Keratinocyte (primary cell): ENCODE data around the gene MIEN1.

Experiments
- EZH2 ChIP-seq: IDR thresholded peaks from one replicate; pipeline ENCODE4 v1.6.1; 2012; ENCODE audit warnings: inconsistent platforms, mild to moderate bottlenecking, low read length, moderate library complexity
- TF ChIP-seq, protein P1 (sequence below), 3 experiments: IDR thresholded peaks in 1 of 3; conservative IDR thresholded peaks in 1 of 3; optimal IDR thresholded peaks in 1 of 3; 2 replicates in 2 of 3; 3 replicates in 1 of 3; pipeline versions ENCODE3 to v1.5.1; 2011; ENCODE audit warnings: low read length in 3 of 3, mild to moderate bottlenecking in 3 of 3, moderate library complexity in 2 of 3, control low read depth in 1 of 3, inconsistent platforms in 1 of 3; ENCODE audit not compliant: insufficient read depth in 2 of 3; ENCODE audit errors: extremely low read depth in 1 of 3

DNA sequence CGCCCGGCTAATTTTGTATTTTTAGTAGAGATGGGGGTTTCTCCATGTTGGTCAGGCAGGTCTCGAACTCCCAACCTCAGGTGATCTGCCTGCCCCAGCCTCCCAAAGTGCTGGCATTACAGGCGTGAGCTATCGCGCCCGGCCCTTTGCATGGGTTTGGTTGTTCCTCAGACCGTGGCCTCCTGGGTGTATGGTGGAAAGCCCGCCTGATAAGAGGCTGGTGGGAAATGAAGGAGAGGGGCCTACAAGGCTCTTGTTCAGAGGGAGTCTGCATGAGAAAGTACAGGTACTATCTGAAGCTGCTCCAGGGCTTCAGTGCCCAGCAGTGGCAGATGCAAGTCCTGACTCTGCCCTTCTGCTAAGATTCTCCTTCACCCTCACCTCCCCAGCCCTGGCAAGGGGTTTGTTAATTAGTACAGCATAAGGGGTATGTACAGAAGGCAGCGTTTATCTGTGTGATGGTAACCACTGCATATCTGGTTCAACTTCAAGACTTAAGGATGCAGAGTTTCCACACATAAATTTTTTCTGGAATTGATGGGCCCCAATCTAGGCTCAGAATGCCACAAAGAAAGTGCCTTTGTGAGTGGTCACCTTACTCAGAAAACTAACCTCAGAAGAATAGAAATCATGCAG is 31.6 kb upstream of the MIEN1 start:
- TF ChIP-seq, protein P1, sequence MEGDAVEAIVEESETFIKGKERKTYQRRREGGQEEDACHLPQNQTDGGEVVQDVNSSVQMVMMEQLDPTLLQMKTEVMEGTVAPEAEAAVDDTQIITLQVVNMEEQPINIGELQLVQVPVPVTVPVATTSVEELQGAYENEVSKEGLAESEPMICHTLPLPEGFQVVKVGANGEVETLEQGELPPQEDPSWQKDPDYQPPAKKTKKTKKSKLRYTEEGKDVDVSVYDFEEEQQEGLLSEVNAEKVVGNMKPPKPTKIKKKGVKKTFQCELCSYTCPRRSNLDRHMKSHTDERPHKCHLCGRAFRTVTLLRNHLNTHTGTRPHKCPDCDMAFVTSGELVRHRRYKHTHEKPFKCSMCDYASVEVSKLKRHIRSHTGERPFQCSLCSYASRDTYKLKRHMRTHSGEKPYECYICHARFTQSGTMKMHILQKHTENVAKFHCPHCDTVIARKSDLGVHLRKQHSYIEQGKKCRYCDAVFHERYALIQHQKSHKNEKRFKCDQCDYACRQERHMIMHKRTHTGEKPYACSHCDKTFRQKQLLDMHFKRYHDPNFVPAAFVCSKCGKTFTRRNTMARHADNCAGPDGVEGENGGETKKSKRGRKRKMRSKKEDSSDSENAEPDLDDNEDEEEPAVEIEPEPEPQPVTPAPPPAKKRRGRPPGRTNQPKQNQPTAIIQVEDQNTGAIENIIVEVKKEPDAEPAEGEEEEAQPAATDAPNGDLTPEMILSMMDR (optimal IDR thresholded peaks at IDR 0.05 in 1 of 3, IDR thresholded peaks at IDR 0.05 in 1 of 3, conservative IDR thresholded peaks at IDR 0.05 in 1 of 3; ENCODE audit: extremely low read depth in 1 of 3, insufficient read depth in 2 of 3, low read length in 3 of 3), result no peak
- no peak for TF ChIP-seq EZH2
